Prostate gland (tissue), 2 donors: ENCODE measurements around the gene LMTK2.

Source experiments
- CTCF ChIP-seq, 4 experiments: fragments of 200-600 bp in 2 of 4; fragments of 450-650 bp in 2 of 4; sonication (generic) in 2 of 4; IDR thresholded peaks; 1 replicate in 3 of 4; 2 replicates in 1 of 4; pipeline ENCODE4 v1.5.1; 2016 to 2019; ENCODE audit warnings: antibody characterized with exemption in 4 of 4, mild to moderate bottlenecking in 2 of 4, moderate library complexity in 2 of 4
- POLR2A ChIP-seq: fragments of 450-650 bp; IDR thresholded peaks from one replicate; pipeline ENCODE4 v1.6.1; 2016; ENCODE audit warnings: antibody characterized with exemption, mild to moderate bottlenecking
- POLR2AphosphoS5 ChIP-seq: sonication (generic); formaldehyde crosslinking; IDR thresholded peaks from one replicate; pipeline ENCODE4 v1.6.1; 2017; ENCODE audit warnings: antibody characterized with exemption

GRCh38 chr7:98203964-98204605, 97.4 kb downstream of the LMTK2 start:
- TF ChIP-seq CTCF (IDR thresholded peaks at IDR 0.05) (no peak), POLR2A (no peak), POLR2AphosphoS5 (no peak)
